GM10248 (cell line): ENCODE results near the gene IL26.

ENCODE experiments used
- CTCF ChIA-PET: fragments of 300-600 bp; sonication (Branson Sonifier 250); formaldehyde crosslinking; extraction: SDS; loops from one replicate; lab custom pipeline; 2021; ENCODE audit warnings: antibody characterized with exemption; lab: Yijun Ruan, JAX
- POLR2A ChIA-PET: fragments of 350-650 bp; sonication (Branson Sonifier 250); formaldehyde crosslinking; extraction: SDS; loops from one replicate; lab custom pipeline; 2020; ENCODE audit warnings: antibody characterized with exemption; lab: Yijun Ruan, JAX
- DNase-seq: peaks from one replicate; pipeline ENCODE4 v3.0.0; 2012; ENCODE audit errors: extremely low spot score
- TF ChIP-seq, protein P1 (sequence below): IDR thresholded peaks from 2 replicates; pipeline ENCODE4 v1.5.1; 2012; ENCODE audit warnings: mild to moderate bottlenecking, low read depth; ENCODE audit errors: extremely low read depth, missing control alignments, control extremely low read depth

IL26 gene

DNA sequence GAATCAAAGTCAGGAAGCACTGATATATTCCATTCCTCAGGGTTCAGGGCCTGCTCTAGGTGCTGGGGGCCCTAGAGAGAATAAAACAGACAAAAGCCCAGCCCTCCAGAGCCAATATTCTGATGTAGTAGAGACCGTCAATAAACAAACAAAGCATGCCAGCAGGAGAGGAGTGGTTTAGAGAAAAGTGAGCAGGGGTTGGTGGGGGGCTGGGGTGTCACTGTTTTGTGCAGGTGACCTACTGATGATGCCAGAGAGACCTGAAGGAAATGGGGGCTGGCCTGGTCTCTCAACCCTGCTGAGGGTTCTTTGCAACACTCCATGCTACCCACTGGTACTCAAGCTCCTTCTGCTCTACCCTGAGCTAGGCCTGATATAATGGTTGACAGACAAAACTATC lies 26.5 kb downstream of the IL26 start:
- POLR2A ChIA-PET = no interaction called here
- no peak for DNase-seq
- TF ChIP-seq, protein P1, sequence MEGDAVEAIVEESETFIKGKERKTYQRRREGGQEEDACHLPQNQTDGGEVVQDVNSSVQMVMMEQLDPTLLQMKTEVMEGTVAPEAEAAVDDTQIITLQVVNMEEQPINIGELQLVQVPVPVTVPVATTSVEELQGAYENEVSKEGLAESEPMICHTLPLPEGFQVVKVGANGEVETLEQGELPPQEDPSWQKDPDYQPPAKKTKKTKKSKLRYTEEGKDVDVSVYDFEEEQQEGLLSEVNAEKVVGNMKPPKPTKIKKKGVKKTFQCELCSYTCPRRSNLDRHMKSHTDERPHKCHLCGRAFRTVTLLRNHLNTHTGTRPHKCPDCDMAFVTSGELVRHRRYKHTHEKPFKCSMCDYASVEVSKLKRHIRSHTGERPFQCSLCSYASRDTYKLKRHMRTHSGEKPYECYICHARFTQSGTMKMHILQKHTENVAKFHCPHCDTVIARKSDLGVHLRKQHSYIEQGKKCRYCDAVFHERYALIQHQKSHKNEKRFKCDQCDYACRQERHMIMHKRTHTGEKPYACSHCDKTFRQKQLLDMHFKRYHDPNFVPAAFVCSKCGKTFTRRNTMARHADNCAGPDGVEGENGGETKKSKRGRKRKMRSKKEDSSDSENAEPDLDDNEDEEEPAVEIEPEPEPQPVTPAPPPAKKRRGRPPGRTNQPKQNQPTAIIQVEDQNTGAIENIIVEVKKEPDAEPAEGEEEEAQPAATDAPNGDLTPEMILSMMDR = no peak
- CTCF ChIA-PET = no interaction called here

DNA sequence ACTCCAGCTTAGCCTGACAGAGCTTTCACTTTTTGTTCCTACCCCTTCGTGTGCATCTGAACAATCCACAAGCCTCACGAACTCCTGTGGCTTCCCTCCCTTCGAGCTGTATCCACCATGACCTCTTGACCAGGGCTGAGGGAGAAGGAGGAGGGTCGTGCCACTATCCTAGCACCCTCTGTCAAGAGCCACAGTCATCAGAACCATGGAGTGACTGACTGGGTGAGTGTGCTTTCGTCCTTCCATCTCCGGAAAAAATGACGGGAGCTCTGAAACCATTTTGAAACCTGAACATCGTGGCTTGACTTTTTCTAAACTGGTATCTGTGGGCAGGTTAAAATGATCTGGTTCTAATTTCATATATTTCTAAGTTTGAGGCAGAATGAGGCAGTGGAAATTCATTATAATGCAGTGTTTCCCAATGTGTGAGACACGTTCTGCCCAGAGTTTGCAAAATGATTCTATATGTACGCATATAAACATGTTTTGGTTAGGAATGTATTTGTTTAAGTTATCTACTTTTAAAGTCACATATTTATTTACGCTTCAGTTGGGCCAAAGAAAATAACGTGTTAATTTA lies 27.0 kb downstream of the IL26 start:
- CTCF ChIA-PET = no interaction called here
- TF ChIP-seq, protein P1 = no peak
- no peak for DNase-seq
- POLR2A ChIA-PET = no interaction called here

DNA sequence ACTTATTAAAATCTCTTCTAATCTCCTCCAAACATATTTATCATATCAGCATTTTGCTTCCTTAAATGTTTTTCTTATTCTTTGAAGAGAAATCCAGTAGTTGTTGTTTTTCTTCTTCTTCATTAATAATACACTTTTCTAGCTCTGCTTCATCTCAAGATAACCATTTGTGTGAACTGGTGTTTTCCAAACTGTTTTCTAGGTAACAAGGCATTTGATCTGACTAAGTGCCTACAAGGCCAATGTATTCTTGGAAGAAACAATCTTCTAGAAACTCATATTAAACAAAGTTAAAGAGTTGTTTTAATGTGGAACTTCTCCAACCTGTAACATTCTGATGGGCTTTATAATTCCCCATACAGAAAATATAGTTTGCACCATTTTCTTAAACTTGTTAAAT lies 35.3 kb downstream of the IL26 start:
- TF ChIP-seq, protein P1 = no peak
- no peak for DNase-seq
- ChIA-PET CTCF (interaction anchor here (1.7 to 2.5 kb wide), 2 partner anchors 33 to 150 kb away, joined by 6 to 10 read pairs; no protein-coding TSS in a partner anchor), POLR2A (no interaction called here)

DNA sequence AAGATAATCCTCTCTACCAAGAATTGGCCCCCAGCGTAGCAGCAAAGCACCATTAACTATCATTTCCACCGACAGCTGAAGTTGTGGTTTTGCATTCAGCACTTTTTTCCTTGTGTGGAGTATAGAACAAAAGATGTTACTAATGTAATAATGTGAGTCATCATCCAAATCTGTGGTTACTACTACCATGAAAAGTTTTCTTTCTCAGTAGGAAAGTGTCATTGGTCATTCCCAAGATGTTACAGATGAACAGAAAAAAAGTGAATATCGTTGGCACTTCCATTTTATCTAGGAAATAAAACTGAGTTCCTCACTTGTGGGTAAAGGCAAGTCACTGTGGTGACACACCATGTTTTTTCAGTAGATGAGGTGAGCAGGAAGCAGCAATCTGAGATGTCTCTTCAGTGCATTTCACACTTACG lies 35.8 kb downstream of the IL26 start:
- ChIA-PET CTCF (interaction anchor here (1.7 kb wide), 1 partner anchor 150 kb away, joined by 6 read pairs; no protein-coding TSS in a partner anchor), POLR2A (no interaction called here)
- TF ChIP-seq, protein P1 = no peak
- no peak for DNase-seq

DNA sequence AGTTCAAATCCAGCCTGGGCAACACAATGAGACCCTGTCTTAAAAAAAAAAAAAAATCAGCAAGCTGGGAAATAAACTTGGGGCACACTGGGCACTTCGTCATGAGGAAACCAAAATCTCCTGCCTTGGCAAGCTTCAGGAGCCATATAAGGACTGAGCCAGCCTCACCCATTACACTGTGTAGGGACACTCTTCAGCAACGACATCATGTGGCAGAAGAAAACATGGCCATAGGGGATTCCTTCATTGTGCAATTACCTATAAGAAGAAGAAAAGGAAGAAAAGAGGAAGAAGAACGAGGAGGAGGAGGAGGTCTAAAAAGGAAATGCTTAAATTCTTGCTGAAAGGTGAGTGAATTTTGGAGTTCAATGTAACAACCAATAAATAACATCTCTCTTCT lies 40.0 kb downstream of the IL26 start:
- ChIA-PET CTCF (interaction anchor here (1.0 kb wide), 1 partner anchor 12 kb away, joined by 3 read pairs; no protein-coding TSS in a partner anchor), POLR2A (no interaction called here)
- TF ChIP-seq, protein P1 = no peak
- no peak for DNase-seq

DNA sequence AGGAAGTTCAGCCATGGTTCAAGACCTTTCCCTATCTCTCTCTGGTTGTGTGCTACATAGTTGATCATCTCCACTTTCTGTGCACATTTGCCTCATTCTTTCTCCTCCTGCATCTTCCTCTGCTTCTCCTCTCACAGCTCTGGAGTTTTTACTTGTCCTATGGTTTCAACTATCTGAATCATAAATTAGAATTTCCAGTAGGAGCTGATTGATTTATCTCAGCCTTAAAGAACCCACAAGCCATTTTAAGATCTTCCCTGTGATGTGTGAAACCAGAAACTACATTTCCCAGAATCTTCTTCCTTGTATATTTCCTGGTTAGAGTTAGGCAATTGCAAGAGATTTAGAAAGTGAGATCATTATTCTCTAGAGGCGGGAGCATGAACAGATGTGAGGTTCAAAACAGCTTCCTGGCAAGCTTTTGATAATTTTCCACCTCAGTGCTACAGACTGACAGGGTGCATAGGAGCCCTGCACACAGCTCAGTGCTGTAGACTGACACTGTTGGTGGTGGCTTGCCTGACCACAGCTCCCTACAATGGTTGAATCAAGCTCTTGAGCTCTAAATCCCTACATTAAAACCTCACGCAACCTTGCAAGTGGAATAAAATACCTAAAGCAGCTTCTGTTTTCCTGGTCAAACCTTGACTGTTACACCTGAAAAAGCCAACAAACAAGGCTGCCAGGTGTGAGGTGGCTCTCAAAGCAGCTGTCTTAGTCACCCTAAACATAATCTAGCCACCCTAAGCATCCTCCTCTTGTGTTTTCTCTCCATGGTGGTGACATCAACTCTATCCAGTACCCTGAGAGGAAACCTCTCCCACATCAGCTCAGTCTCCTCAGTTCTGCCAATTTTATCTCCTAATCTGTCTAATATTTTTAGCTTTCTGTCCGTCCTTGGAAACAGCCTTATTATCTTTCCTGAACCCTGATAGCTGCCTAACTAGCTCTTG lies 44.5 kb downstream of the IL26 start:
- DNase-seq = no peak
- CTCF ChIA-PET = interaction anchor here (1.3 to 2.9 kb wide), 3 partner anchors 15 to 120 kb away, joined by 3 to 8 read pairs (median 5); no protein-coding TSS in a partner anchor
- TF ChIP-seq, protein P1 = no peak
- POLR2A ChIA-PET = no interaction called here
